Measurements from ENCODE around the gene SH3GL1. TPM values are rescaled to one million over a fixed set of nuclear protein-coding genes. Genes with fewer than 3 reads are reported as not detected.

The SH3GL1 gene
- total and polyA plus RNA-seq, 2 experiments from 2014 or later = 73.1 to 89.5 TPM

- H3K36me3 Mint-ChIP-seq (ENCODE audit: low read depth) = peaks cover 16% of the 10 kb centered on the region
- H3K27ac Mint-ChIP-seq = peak overlapping the region; percentile 76
- DNase-seq (ENCODE audit: low spot score) (no peak), ATAC-seq (no peak)
- Histone ChIP-seq H3K4me2 (peak overlapping the region; percentile 75), H3K36me3 (ENCODE audit: insufficient read depth) (no peaks in the 10 kb centered on the region), H3K9me2 (ENCODE audit: insufficient read depth) (no peaks in the 10 kb centered on the region), H3K4me1 (ENCODE audit: insufficient read depth) (peaks cover 22% of the 10 kb centered on the region), H4K20me1 (replicated peaks; ENCODE audit: insufficient read depth) (peaks cover 66% of the 10 kb centered on the region), H2AFZ (no peak overlapping the region), H3K27ac (ENCODE audit: low read depth) (peak overlapping the region; percentile 84), H3K4me3 (peak overlapping the region; percentile 46), H3K79me2 (replicated peaks; ENCODE audit: insufficient read depth) (peaks cover 97% of the 10 kb centered on the region), H3F3A (replicated peaks; ENCODE audit: low read depth) (peaks cover 10% of the 10 kb centered on the region; the same call in 1 of the 2 replicates), H3K27me3 (ENCODE audit: insufficient read depth) (no peaks in the 10 kb centered on the region)
- H3K4me1 Mint-ChIP-seq = peaks cover 61% of the 10 kb centered on the region
- H3K27me3 Mint-ChIP-seq (ENCODE audit: insufficient read depth, low read depth, poor library complexity) = peaks cover 22% of the 10 kb centered on the region
- no peaks in the 10 kb centered on the region for H3K9me3 Mint-ChIP-seq
- peak overlapping the region; percentile 63 for H3K4me3 Mint-ChIP-seq
- TF ChIP-seq ZNF114 (CRISPR knock-in tag; IDR thresholded peaks at IDR 0.05) (no peak), EZH2phosphoT487 (IDR thresholded peaks at IDR 0.05; ENCODE audit: unreplicated experiment) (no peak), NANOG (IDR thresholded peaks at IDR 0.05; ENCODE audit: borderline replicate concordance) (no peak; the same call in 1 of the 2 replicates), STAT1 (IDR thresholded peaks at IDR 0.05; ENCODE audit: unreplicated experiment) (no peak), EZH2 (IDR thresholded peaks at IDR 0.05; ENCODE audit: low read depth, unreplicated experiment) (no peak)
- TF ChIP-seq, protein P1, sequence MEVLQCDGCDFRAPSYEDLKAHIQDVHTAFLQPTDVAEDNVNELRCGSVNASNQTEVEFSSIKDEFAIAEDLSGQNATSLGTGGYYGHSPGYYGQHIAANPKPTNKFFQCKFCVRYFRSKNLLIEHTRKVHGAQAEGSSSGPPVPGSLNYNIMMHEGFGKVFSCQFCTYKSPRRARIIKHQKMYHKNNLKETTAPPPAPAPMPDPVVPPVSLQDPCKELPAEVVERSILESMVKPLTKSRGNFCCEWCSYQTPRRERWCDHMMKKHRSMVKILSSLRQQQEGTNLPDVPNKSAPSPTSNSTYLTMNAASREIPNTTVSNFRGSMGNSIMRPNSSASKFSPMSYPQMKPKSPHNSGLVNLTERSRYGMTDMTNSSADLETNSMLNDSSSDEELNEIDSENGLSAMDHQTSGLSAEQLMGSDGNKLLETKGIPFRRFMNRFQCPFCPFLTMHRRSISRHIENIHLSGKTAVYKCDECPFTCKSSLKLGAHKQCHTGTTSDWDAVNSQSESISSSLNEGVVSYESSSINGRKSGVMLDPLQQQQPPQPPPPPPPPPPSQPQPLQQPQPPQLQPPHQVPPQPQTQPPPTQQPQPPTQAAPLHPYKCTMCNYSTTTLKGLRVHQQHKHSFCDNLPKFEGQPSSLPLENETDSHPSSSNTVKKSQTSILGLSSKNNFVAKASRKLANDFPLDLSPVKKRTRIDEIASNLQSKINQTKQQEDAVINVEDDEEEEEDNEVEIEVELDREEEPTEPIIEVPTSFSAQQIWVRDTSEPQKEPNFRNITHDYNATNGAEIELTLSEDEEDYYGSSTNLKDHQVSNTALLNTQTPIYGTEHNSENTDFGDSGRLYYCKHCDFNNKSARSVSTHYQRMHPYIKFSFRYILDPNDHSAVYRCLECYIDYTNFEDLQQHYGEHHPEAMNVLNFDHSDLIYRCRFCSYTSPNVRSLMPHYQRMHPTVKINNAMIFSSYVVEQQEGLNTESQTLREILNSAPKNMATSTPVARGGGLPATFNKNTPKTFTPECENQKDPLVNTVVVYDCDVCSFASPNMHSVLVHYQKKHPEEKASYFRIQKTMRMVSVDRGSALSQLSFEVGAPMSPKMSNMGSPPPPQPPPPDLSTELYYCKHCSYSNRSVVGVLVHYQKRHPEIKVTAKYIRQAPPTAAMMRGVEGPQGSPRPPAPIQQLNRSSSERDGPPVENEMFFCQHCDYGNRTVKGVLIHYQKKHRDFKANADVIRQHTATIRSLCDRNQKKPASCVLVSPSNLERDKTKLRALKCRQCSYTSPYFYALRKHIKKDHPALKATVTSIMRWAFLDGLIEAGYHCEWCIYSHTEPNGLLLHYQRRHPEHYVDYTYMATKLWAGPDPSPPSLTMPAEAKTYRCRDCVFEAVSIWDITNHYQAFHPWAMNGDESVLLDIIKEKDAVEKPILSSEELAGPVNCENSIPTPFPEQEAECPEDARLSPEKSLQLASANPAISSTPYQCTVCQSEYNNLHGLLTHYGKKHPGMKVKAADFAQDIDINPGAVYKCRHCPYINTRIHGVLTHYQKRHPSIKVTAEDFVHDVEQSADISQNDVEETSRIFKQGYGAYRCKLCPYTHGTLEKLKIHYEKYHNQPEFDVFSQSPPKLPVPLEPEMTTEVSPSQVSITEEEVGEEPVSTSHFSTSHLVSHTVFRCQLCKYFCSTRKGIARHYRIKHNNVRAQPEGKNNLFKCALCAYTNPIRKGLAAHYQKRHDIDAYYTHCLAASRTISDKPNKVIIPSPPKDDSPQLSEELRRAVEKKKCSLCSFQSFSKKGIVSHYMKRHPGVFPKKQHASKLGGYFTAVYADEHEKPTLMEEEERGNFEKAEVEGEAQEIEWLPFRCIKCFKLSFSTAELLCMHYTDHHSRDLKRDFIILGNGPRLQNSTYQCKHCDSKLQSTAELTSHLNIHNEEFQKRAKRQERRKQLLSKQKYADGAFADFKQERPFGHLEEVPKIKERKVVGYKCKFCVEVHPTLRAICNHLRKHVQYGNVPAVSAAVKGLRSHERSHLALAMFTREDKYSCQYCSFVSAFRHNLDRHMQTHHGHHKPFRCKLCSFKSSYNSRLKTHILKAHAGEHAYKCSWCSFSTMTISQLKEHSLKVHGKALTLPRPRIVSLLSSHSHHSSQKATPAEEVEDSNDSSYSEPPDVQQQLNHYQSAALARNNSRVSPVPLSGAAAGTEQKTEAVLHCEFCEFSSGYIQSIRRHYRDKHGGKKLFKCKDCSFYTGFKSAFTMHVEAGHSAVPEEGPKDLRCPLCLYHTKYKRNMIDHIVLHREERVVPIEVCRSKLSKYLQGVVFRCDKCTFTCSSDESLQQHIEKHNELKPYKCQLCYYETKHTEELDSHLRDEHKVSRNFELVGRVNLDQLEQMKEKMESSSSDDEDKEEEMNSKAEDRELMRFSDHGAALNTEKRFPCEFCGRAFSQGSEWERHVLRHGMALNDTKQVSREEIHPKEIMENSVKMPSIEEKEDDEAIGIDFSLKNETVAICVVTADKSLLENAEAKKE (CRISPR knock-in tag; IDR thresholded peaks at IDR 0.05) = no peak
Measured at GRCh38 chr19:4390017-4390566, 10.3 kb downstream of the SH3GL1 start.
